SU-DHL-6 (cell line): Measurements from ENCODE around the gene RALGPS1.

Experiments
- H2AFZ ChIP-seq: fragments of 200-600 bp; sonication (generic); 2 replicates; pipeline ENCODE4 v1.6.1; 2014; ENCODE audit warnings: low read depth, mild to moderate bottlenecking, moderate library complexity, mixed read lengths, antibody characterized with exemption, low read length; ENCODE audit not compliant: severe bottlenecking
- H3F3A ChIP-seq: fragments of 200-600 bp; shearing (Covaris generic); 2 replicates; pipeline ENCODE4 v1.6.0; 2016; ENCODE audit warnings: antibody characterized with exemption, mild to moderate bottlenecking; ENCODE audit not compliant: insufficient read depth
- H3K27ac ChIP-seq: fragments of 200-600 bp; sonication (generic); 2 replicates; pipeline ENCODE4 v1.5.1; 2016; ENCODE audit warnings: low read depth, mild to moderate bottlenecking, low read length, moderate library complexity, mixed read lengths
- H3K27me3 ChIP-seq: fragments of 200-600 bp; sonication (generic), shearing (Covaris generic); 2 replicates; pipeline ENCODE4 v1.6.0; 2014; ENCODE audit warnings: mild to moderate bottlenecking, low read length
- H3K36me3 ChIP-seq: fragments of 200-600 bp; sonication (generic); 2 replicates; pipeline ENCODE4 v1.6.1; 2014; ENCODE audit warnings: mild to moderate bottlenecking, low read length, mixed read lengths
- H3K4me2 ChIP-seq: fragments of 300-600, 200-600 bp; shearing (Covaris generic), sonication (generic); 2 replicates; pipeline ENCODE4 v1.6.0; 2014; ENCODE audit warnings: low read length, low read depth, mild to moderate bottlenecking; ENCODE audit not compliant: poor library complexity, severe bottlenecking
- H3K4me3 ChIP-seq: fragments of 200-600 bp; sonication (generic); 2 replicates; pipeline ENCODE4 v1.5.1; 2014; ENCODE audit warnings: antibody characterized with exemption, low read length, mild to moderate bottlenecking, mixed read lengths; ENCODE audit not compliant: insufficient read depth, poor library complexity, severe bottlenecking
- H3K79me2 ChIP-seq: fragments of 200-600 bp; sonication (generic); 2 replicates; pipeline ENCODE4 v1.6.1; 2014; ENCODE audit warnings: mild to moderate bottlenecking, low read length, moderate library complexity; ENCODE audit not compliant: insufficient read depth
- H3K9ac ChIP-seq: fragments of 200-600 bp; sonication (generic); 2 replicates; pipeline ENCODE4 v1.7.0; 2014; ENCODE audit warnings: mild to moderate bottlenecking, low read length
- H3K9me2 ChIP-seq: fragments of 200-600 bp; sonication (generic); replicated peaks from 2 replicates; pipeline ENCODE4 v1.6.1; 2014; ENCODE audit warnings: low read length; ENCODE audit not compliant: insufficient read depth
- H3K9me3 ChIP-seq: fragments of 200-600 bp; sonication (generic); 2 replicates; pipeline ENCODE4 v1.6.1; 2014; ENCODE audit warnings: low read length, mixed read lengths; ENCODE audit not compliant: insufficient read depth
- H4K20me1 ChIP-seq: fragments of 200-600 bp; sonication (generic); 2 replicates; pipeline ENCODE4 v1.6.1; 2014; ENCODE audit warnings: low read depth, mild to moderate bottlenecking, antibody characterized with exemption, low read length, moderate library complexity, mixed read lengths
- EZH2phosphoT487 ChIP-seq: fragments of 200-600 bp; sonication (generic), shearing (Covaris generic); conservative IDR thresholded peaks from 2 replicates; pipeline ENCODE4 v1.6.1; 2018; ENCODE audit warnings: mild to moderate bottlenecking, antibody characterized with exemption, low read length, moderate library complexity, mixed read lengths
- TF ChIP-seq, protein P1 (sequence below): fragments of 200-600 bp; sonication (generic); IDR thresholded peaks from one replicate; pipeline ENCODE4 v1.5.1; 2017; ENCODE audit warnings: antibody characterized with exemption, mild to moderate bottlenecking, low read length, moderate library complexity; ENCODE audit not compliant: insufficient read depth, poor library complexity, severe bottlenecking

The RALGPS1 gene

DNA sequence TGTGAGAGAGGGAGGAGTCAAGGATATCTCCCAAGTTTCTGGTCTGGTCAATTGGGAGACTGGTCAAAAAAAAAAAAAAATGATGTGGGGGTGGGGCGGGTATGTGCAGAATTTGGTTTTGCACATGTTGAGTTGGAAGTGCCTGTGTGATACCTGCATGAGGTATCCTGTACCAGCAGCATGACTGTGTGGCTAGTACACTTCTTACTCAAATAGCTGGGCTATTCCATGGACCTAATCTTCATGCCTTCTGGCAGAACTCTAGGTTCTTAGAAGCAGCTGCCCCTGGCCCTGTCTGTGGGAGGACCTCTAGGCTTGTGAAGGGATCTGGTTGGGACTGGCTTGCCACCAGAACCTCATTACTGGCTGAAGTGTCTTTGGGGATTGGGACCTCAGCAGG is 93.5 kb downstream of the RALGPS1 start:
- Histone ChIP-seq H4K20me1 (no peaks in the 10 kb centered on the region), H3K9me3 (no peaks in the 10 kb centered on the region), H3K27me3 (no peaks in the 10 kb centered on the region), H3K9me2 (no peaks in the 10 kb centered on the region), H3K4me3 (no peak overlapping the region), H3K79me2 (no peaks in the 10 kb centered on the region), H3K9ac (no peak overlapping the region), H3K27ac (no peak overlapping the region), H2AFZ (no peak overlapping the region), H3K36me3 (no peaks in the 10 kb centered on the region), H3F3A (no peaks in the 10 kb centered on the region), H3K4me2 (no peak overlapping the region)
- no peak for TF ChIP-seq EZH2phosphoT487
- TF ChIP-seq, protein P1, sequence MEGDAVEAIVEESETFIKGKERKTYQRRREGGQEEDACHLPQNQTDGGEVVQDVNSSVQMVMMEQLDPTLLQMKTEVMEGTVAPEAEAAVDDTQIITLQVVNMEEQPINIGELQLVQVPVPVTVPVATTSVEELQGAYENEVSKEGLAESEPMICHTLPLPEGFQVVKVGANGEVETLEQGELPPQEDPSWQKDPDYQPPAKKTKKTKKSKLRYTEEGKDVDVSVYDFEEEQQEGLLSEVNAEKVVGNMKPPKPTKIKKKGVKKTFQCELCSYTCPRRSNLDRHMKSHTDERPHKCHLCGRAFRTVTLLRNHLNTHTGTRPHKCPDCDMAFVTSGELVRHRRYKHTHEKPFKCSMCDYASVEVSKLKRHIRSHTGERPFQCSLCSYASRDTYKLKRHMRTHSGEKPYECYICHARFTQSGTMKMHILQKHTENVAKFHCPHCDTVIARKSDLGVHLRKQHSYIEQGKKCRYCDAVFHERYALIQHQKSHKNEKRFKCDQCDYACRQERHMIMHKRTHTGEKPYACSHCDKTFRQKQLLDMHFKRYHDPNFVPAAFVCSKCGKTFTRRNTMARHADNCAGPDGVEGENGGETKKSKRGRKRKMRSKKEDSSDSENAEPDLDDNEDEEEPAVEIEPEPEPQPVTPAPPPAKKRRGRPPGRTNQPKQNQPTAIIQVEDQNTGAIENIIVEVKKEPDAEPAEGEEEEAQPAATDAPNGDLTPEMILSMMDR, result no peak

DNA sequence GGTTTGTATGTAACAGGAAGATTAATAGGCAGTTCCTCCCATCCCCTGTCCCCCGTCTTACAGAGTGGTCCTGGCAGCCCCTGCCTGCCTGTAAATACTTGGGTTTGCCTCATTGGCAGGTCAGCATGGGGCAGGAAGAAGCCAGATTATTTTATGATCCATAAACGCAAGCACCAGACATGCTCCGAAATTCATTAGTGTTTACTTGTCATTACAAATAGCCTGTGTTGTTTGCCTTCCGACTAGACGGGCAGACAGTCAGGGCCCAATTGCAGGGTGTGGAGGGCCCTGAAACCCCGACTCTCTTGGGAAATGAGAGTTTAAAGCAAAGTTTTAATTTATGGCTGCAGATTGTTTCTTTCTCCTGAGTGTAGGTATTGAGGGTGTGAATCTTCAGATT is 97.2 kb downstream of the RALGPS1 start:
- Histone ChIP-seq H3K9me3 (no peaks in the 10 kb centered on the region), H3K36me3 (no peaks in the 10 kb centered on the region), H3K9ac (no peak overlapping the region), H3K4me2 (no peak overlapping the region), H3K27ac (no peak overlapping the region), H3K27me3 (no peaks in the 10 kb centered on the region), H4K20me1 (no peaks in the 10 kb centered on the region), H3K79me2 (no peaks in the 10 kb centered on the region), H3K4me3 (no peak overlapping the region), H3F3A (no peaks in the 10 kb centered on the region), H3K9me2 (no peaks in the 10 kb centered on the region), H2AFZ (no peak overlapping the region)
- no peak for TF ChIP-seq EZH2phosphoT487
- TF ChIP-seq, protein P1, result no peak

DNA sequence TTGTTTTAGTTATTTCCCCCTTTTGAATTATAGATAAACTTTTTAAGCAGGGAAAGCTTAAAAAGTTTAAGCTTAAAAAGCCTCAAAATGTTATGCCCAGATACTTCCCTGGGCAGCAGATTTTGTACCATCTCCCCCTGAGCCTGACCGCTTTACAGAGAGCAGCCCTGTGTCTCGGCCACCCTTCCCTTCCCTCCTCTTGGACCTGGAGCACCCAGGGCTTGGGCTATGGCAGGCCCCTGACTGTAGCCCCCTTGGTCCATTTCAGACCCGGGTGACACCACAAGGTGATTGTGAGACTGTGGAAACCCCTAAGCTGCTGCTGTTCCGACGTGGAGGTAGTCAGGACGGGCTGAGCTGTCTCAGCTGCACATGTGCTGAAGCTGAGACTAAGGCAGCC is 97.7 kb downstream of the RALGPS1 start:
- Histone ChIP-seq H3K79me2 (no peaks in the 10 kb centered on the region), H3K36me3 (no peaks in the 10 kb centered on the region), H3K4me2 (no peak overlapping the region), H2AFZ (no peak overlapping the region), H3F3A (no peaks in the 10 kb centered on the region), H3K9ac (no peak overlapping the region), H4K20me1 (no peaks in the 10 kb centered on the region), H3K27me3 (no peaks in the 10 kb centered on the region), H3K9me2 (no peaks in the 10 kb centered on the region), H3K27ac (no peak overlapping the region), H3K4me3 (no peak overlapping the region), H3K9me3 (no peaks in the 10 kb centered on the region)
- TF ChIP-seq, protein P1, result no peak
- TF ChIP-seq EZH2phosphoT487, result no peak

DNA sequence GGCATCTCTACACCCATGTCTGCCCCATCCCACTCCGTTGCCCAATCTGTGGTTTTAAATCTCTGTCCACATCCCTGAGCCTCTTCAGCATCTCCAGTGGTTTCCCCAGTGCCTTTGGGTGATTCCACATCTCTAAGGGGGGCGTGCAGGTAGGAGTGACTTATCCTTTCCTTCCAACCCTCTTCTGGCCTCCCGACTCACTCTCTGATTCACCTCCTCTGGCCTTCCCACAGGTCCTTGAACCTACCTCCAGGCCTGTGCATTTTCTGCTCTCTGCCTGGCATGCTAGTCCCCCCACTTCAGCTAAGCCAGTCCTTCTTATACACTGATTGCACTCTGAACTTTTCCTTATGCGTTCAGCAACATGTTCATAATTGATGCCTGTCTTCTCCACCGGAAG is 99.0 kb downstream of the RALGPS1 start:
- no peaks in the 10 kb centered on the region for H3K27me3 ChIP-seq
- no peak overlapping the region for H3K4me2 ChIP-seq
- no peak overlapping the region for H3K27ac ChIP-seq

More for the DNA sequence above, 99.0 kb downstream of the RALGPS1 start:
- Histone ChIP-seq H3K36me3 (no peaks in the 10 kb centered on the region), H2AFZ (no peak overlapping the region), H3K9me2 (no peaks in the 10 kb centered on the region), H3K9ac (no peak overlapping the region), H4K20me1 (no peaks in the 10 kb centered on the region), H3F3A (no peaks in the 10 kb centered on the region), H3K4me3 (no peak overlapping the region), H3K9me3 (no peaks in the 10 kb centered on the region), H3K79me2 (no peaks in the 10 kb centered on the region)
- TF ChIP-seq, protein P1, result no peak
- no peak for TF ChIP-seq EZH2phosphoT487
